CD4-positive, alpha-beta T cell treated with Interleukin-21 for 1 hour (primary cell): ENCODE data around the gene ABCC3.

Experiments
- DNase-seq: peaks from one replicate; pipeline ENCODE4 v3.0.0-alpha.2; 2020

Gene ABCC3

GRCh38 chr17:50630524-50631194 lies 4.0 kb upstream of the ABCC3 start:
- DNase-seq = peak; percentile 48

DNA sequence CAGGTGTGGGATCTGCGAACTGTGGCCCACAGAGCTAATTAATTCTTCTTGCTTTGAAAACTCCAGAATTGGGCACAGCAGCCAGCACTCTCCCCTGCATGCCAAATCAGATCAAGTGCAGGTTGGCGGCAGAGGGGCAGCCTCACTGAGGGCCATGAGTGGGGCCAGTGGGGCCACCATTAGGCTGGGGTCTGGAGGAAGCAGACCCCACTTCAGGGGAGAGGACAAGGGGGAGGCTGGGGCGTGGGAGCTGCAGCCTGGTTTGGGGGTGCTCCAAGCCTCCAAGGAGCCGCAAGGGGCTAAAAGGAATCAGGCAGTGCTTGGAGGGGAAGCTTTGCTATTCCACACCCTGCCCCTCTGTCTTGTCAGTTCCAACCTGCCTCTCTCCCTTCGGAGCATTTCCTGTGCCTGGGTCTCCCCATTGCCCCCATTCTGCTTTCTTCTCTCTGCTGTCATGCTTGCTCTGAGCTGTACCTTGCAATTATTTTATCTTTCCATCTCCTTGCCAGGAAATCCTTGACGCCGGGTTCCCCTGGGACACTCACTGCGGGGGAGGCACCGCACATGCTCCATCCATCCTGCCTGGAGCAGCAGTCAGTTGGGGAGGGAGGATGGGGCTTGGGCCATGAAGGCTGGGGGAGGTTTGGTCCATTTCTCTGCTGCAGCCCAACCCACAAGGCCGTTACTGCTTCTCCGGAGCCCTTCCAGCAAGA lies 3.3 kb upstream of the ABCC3 start:
- DNase-seq = no peak

DNA sequence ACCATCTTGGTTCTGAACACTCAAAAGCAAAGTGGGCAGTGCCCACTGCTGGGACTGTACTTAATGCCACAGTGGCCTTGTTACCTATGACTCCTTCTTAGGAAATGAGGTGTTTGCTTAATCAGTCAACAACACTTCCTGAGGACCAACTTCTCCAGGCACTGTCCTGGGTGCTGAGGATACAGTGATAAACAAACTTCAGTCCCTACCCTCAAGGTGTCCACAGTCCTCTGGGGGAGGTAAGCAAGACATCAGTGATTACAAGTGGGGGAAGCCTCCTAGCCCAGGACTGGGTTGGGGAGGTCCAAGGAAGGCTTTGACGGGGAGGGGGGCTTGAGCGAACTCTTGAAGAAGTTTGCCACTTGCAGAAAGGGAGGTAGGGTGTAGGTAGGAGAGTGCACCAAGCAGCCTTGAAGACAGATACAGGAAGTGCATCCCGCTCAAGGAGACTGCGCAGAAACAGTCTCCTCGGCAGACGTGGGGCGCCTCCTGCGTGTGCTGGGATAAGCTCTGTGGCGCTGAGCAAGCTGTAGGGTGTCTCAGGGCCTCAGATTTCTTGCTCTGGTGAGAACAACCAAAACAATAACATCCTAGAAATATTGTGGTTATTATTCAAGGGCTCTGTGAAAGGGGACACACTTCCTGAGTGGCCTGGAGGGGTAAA lies 2.6 kb upstream of the ABCC3 start:
- DNase-seq = no peak

DNA sequence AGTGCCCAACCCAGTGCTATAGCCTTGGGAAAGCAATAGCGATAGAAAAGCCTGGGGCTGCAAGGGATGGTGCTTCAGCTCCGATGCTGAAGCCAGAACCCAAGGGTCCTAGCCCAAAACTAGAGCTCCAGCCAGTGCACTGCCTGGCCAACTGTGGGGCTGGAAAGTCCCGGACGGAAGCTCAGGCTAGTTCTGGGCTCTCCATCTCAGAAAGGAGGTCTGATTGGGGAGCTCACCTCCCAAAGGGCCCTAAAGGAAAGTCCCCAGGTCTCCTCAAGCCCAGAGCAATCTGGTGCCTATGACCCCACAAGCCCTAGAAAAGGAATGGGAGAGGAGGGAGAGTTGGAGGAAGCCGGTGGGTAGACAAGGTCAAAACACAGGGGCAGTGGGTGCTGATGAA lies 2.0 kb upstream of the ABCC3 start:
- no peak for DNase-seq

- DNase-seq = no peak
Observed at GRCh38 chr17:50633683-50634082, 998 bp upstream of the ABCC3 start.

- no peak for DNase-seq
Observed at GRCh38 chr17:50634915-50635731, 442 bp downstream of the ABCC3 start.

GRCh38 chr17:50635732-50635981 lies 976 bp downstream of the ABCC3 start:
- DNase-seq = no peak

GRCh38 chr17:50635982-50636803 lies 1.5 kb downstream of the ABCC3 start:
- no peak for DNase-seq

DNA sequence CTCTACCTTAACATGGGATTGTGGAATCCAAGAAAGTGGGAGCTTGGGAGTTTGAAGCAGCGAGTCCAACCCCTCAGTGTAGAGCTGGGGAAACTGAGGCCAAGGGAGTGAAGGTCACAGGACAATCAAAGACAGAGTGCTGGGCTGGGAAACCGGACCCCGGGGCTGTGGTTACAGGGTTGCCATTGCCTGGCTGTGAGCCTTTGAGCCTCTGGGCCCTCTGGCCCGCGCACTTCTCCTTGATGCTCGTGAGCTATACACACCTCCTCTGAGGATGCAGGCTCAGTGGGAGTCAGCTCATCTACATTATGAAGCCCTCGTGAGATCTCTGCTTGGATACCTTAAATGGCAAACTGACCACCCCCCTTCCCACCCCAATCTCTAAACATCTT lies 2.1 kb downstream of the ABCC3 start:
- no peak for DNase-seq

GRCh38 chr17:50637829-50638605 lies 3.3 kb downstream of the ABCC3 start:
- no peak for DNase-seq

DNA sequence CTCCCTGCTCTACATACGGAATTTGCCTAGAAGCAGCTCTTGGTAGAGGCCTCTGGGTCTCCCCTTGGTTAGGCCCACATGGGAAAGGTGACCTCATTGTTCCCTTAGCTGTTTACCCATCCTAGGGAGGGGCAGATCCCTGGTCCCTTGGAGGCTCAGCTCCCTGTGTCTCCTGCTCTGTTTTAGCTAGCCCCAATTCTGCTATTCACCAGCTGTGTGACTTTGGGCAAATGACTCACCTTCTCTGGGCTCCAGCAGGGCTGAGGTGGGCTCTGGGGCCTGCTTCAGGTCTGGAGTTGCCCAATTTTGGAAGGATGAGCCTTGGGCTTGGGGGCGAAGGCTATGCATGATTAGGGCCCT lies 3.9 kb downstream of the ABCC3 start:
- DNase-seq = no peak

GRCh38 chr17:50638966-50639713 lies 4.5 kb downstream of the ABCC3 start:
- no peak for DNase-seq

DNA sequence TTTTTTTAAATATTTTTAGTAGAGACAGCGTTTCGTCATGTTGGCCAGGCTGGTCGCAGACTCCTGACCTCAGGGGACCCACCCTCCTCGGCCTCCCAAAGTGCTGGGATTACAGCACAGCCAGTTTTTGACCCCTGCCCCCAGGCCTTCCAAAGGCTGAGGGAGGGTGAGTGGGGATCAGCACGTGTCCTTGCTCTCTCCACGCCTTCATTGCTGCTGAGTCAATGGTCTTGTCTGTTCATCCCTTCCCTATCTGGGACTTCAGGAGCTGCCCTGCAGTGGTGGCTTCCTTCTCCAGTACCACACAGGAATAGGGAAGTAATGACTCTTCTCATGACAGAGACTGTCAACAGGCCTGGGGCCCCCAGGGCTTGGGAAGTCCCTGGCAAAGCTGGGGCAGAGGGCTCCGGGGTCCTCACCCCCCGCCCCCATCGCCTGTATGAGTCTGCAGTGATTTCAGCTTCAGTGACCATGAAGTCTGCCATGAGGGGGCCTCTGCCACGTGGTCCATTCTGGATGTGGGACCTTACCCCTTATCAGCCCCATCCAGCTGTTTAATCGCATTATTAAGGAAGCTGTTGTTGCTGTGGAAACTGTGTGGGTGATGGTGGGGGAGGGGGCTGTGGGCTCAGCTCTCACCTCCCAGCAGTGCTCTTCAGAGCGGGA lies 6.1 kb downstream of the ABCC3 start:
- DNase-seq = no peak

DNA sequence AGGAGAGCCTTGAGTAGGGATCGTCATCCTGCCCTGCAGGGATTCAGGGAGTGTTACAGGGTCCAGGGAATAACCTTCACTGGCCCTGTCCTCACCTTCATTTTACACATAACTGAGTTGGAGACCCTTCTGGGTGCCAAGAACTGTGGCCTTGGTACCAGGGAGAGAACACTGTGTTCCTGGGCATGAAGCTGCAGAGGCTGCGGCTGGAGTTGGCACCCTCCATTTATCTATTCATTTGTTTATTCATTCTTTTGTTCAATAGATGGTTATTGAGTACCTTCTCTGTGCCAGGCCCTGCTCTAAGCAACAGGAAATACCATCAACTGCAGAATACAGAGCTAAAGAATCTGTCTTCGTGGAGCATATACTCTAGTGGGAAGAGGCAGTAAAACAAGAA lies 6.7 kb downstream of the ABCC3 start:
- DNase-seq = no peak

GRCh38 chr17:50642071-50642721 lies 7.5 kb downstream of the ABCC3 start:
- no peak for DNase-seq

DNA sequence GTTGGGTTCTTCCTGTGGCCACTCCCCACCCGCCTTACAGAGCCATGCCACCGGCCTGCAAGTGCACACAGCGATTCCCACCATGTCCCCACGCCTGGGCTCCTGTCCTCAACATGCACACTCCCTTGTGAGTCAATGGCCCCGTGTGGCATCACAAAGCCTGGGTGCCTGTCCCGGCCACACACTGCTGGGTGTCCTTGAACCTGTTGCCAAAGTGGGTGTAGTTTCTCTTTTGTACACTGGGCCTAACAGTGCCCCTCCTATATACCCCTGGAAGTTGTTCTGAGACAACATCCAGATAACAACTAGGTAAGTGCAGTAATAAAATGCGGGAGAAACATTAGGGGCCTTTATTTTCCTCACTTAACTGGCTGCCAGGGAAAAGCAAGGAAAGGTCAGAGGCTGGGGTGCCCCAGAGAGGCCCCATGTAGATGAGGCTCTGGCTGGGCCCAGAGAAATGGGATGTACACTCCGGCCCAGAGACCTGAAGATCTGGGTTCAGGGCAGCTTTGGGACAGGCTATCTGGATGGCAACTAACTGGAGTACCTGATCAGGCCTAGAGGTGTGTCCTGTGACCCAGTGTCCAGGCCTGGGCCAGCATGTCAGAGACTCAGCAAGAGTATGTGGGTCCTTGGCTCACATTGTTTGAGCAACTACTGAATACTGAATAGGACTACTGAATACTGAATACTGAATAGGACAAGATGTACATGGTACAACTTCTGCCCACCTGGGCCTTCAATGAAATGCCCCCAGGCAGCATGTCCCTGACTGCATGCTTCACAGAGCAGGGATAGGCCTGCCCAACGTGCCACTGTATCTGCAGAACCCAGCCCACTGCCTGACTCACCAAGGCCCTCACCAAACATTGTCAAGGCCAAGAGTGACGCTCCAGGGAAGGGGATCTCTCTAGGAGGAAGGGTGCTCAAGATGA lies 8.3 kb downstream of the ABCC3 start:
- DNase-seq = no peak

DNA sequence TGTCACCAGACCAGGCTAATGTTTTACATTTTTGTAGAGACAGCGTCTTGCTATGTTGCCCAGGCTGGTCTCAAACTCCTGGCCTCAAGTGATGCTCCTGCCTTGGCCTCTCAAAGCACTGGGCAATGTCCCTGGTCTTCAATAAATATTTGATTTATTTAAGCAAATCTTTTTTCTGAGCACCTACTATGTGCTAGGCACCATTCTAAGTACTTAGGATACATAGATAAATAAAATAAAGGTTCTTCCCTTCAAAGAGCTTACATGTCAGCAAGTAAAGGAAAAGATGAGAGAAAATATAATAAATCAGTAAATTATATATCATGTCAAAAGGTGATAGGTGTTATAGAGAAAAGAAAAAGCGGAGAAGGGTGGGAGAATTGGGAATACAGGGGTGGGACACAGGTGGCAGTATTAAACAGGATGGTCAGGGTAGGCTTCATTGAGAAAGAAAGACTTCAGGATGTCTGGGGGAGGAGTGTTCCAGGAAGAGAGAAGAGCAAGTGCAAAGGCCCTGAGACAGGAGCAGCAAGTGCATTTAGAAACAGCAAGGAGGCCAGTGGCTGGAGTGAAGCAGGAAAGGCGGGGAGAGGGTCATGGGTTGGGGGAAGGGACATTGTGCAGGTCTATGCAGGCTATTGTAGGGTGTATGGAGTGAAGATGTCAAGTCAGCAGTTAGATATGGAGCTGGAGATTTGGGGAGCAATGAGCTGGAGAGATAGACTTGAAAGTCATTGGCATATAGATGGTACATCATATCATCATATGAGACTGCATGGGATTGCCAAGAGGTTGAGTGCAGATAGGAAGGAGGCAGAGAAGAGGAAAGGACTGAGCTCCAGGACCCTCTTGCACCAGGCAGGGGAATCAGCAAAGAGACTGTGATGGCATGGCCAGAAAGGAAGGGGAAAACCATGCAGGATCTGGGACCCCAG lies 11.3 kb downstream of the ABCC3 start:
- DNase-seq = no peak

- no peak for DNase-seq
Observed at GRCh38 chr17:50647187-50647586, 12.5 kb downstream of the ABCC3 start.
